Activated T-cell treated with anti-CD3 and anti-CD28 coated beads for 4 hours (primary cell): Measurements from ENCODE around the gene FLVCR2.
"Not testable (repeated sequence)": the region's sequence is repeated elsewhere in the genome, so short reads cannot be mapped to it uniquely, and the experiment has no call there.

ENCODE experiments used
- DNase-seq: peaks from one replicate; pipeline ENCODE4 v3.0.0-alpha.2; 2020

Gene FLVCR2

DNA sequence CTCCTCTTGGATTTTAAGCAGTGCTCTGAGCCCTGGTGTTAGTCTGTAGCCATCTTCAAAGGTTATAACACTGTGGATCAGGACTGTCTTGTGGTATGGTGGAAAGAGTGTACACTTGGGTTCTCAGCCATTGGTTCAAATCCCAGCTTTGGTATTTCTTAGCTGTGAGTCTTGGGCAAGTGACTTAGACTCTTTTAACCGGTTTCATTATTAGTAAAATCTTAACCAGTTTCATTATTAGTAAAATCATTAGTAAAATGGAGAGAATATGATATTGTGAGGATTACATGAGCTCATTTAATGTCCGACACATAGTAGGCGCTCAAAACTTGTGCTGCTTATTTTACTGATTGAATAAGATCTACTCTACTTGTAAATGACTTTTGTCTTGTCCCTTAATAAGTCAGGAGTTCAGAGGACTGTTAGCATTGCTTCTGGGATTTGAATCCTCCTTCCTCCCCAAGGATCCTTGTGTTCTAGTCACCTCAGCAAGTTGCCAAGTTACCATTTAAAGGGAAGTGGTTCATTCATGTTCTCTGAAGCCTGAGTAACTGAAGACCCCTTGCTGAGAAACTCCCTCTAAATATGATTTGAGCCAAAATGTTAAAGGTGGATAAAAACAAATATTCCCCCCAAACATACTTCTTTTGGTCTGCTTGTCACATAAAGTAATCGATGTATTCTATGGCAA lies 95.1 kb downstream of the FLVCR2 start:
- DNase-seq = no peak

DNA sequence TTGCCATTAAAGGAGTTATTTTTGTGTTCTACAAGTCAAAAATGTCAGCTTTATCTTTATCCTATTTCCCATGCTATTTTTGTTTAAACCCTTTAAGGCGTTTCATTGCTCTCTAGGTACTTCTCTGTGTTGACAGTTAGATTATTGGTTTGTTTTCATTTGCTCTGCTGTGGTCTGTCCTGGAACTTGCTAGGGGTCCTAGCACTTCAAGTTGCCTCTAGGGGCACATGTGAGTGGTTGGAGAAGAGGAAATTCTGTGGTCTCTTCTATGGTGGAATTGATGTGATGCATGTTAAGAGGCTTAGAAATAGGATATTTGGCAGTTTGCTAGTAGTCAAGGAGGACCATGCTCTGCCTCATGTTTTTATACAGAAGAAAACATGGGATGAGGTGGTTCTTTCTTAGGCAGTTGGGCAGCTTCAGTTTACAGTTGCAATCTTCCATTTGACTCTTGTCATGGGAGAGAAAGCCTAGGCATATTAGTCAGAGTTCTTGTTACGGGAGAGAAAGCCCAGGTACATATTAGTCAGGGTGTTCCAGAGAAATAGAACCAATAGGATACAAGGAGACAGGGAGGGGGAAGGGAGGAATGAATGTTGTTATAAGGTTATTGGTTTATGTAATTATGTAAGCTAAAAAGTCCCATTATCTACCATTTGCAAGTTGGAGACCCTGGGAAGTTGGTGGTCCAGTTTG lies 97.0 kb downstream of the FLVCR2 start:
- no peak for DNase-seq

DNA sequence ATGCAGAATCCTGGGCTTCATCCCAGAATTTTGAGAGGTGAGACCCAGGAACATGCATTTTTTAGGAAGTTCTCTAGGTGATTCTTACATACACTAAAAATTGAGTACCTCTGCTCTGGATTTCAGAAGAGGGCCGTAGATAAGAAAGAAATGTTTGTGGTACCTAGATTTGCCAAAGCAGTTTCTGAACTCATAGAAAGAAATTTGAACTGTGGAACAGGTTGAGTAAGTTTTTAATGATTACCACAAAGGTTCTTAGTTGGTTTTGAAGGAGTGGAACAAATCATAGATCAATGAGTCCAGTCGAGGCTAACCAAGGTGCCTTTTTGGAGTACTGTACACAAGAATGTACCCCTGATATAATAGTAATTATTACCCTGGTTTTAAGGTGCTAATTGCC lies 107.5 kb downstream of the FLVCR2 start:
- DNase-seq = no peak

GRCh38 chr14:75689012-75689411 lies 110.6 kb downstream of the FLVCR2 start:
- no peak for DNase-seq

- DNase-seq = no peak
Measured at GRCh38 chr14:75690010-75690409, 111.6 kb downstream of the FLVCR2 start.

DNA sequence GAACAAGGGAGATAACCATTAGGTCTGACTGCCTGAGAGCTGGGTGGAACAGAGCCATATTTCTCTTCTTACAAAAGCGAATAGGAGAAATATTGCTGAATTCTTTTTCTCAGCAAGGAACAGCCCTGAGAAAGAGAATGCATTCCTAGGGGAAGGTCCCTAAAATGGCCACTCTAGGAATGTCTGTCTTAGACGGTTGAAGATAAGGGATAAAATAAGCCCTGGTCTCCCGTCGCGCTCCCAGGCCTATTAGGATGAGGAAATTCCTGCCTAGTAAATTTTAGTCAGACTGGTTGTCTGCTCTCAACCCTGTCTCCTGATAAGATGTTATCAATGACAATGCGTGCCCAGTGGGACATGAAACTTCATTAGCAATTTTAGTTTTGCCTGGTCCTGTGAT lies 116.6 kb downstream of the FLVCR2 start:
- DNase-seq = not testable (repeated sequence)

- no peak for DNase-seq
Measured at GRCh38 chr14:75697386-75697785, 119.0 kb downstream of the FLVCR2 start.
